ENCODE measurements around the gene CCNI2.

Gene CCNI2

GRCh38 chr5:132714456-132715307 lies 32.5 kb upstream of the CCNI2 start:
- TF ChIP-seq EZH2 (IDR thresholded peaks at IDR 0.05; ENCODE audit: borderline replicate concordance, low read length) (no peak), CTCF (IDR thresholded peaks at IDR 0.05; ENCODE audit: low read length) (peak; percentile 49; the same call in 1 of the 2 replicates)
- Histone ChIP-seq H3F3A (ENCODE audit: insufficient read depth, low read length) (no peaks in the 10 kb centered on the region), H3K4me3 (ENCODE audit: low read depth, low read length, poor library complexity, severe bottlenecking) (no peak overlapping the region), H4K20me1 (ENCODE audit: insufficient read depth, low read length) (no peaks in the 10 kb centered on the region), H3K9me2 (ENCODE audit: low read depth, low read length) (no peaks in the 10 kb centered on the region), H2AFZ (ENCODE audit: low read length) (no peak overlapping the region), H3K36me3 (ENCODE audit: insufficient read depth, low read length) (no peaks in the 10 kb centered on the region), H3K4me2 (ENCODE audit: low read length) (no peak overlapping the region), H3K27me3 (ENCODE audit: insufficient read depth, low read length) (no peaks in the 10 kb centered on the region), H3K79me2 (ENCODE audit: insufficient read depth, low read length) (no peaks in the 10 kb centered on the region), H3K9ac (ENCODE audit: low read length) (no peak overlapping the region), H3K27ac (ENCODE audit: low read depth, low read length, poor library complexity, severe bottlenecking) (no peak overlapping the region), H3K4me1 (ENCODE audit: insufficient read depth, low read length, severe bottlenecking) (no peaks in the 10 kb centered on the region), H3K9me3 (ENCODE audit: low read length) (no peaks in the 10 kb centered on the region)

GRCh38 chr5:132718544-132719312 lies 28.5 kb upstream of the CCNI2 start:
- no peak overlapping the region for H2AFZ ChIP-seq (ENCODE audit: low read length)
- no peaks in the 10 kb centered on the region for H3K27me3 ChIP-seq (ENCODE audit: insufficient read depth, low read length)
- no peaks in the 10 kb centered on the region for H3K9me3 ChIP-seq (ENCODE audit: low read length)
- H3K4me1 ChIP-seq (ENCODE audit: insufficient read depth, low read length, severe bottlenecking): no peaks in the 10 kb centered on the region
- no peaks in the 10 kb centered on the region for H3F3A ChIP-seq (ENCODE audit: insufficient read depth, low read length)
- TF ChIP-seq EZH2 (IDR thresholded peaks at IDR 0.05; ENCODE audit: borderline replicate concordance, low read length) (no peak), CTCF (IDR thresholded peaks at IDR 0.05; ENCODE audit: low read length) (no peak)
- H3K9me2 ChIP-seq (ENCODE audit: low read depth, low read length): no peaks in the 10 kb centered on the region
- no peak overlapping the region for H3K9ac ChIP-seq (ENCODE audit: low read length)
- H3K36me3 ChIP-seq (ENCODE audit: insufficient read depth, low read length): no peaks in the 10 kb centered on the region
- H3K4me2 ChIP-seq (ENCODE audit: low read length): no peak overlapping the region
- H3K4me3 ChIP-seq (ENCODE audit: low read depth, low read length, poor library complexity, severe bottlenecking): no peak overlapping the region
- no peaks in the 10 kb centered on the region for H3K79me2 ChIP-seq (ENCODE audit: insufficient read depth, low read length)
- H3K27ac ChIP-seq (ENCODE audit: low read depth, low read length, poor library complexity, severe bottlenecking): no peak overlapping the region
- H4K20me1 ChIP-seq (ENCODE audit: insufficient read depth, low read length): no peaks in the 10 kb centered on the region

DNA sequence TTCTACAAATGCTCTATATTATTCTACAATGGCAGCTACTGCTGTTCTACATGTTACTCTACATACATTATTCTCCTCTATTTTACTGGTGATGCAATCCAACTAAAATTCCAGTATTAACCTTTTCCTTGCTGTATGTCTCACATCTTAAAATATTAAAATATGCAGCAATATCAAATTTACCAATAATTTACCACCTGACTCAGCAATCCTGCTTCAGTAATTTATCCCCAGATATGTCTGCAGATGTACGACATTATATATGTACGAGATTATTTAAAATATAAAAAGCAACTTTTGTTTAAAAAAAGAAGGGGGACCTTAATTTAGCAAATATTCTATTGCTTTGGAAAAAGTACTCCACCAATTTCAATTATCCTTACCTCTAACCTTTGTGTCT lies 21.5 kb upstream of the CCNI2 start:
- Histone ChIP-seq H4K20me1 (ENCODE audit: insufficient read depth, low read length) (no peaks in the 10 kb centered on the region), H3K9me2 (ENCODE audit: low read depth, low read length) (no peaks in the 10 kb centered on the region), H3K4me3 (ENCODE audit: low read depth, low read length, poor library complexity, severe bottlenecking) (no peak overlapping the region), H3K9me3 (ENCODE audit: low read length) (no peaks in the 10 kb centered on the region), H3K27me3 (ENCODE audit: insufficient read depth, low read length) (no peaks in the 10 kb centered on the region), H3K27ac (ENCODE audit: low read depth, low read length, poor library complexity, severe bottlenecking) (no peak overlapping the region), H3K4me2 (ENCODE audit: low read length) (no peak overlapping the region), H3K4me1 (ENCODE audit: insufficient read depth, low read length, severe bottlenecking) (no peaks in the 10 kb centered on the region), H3F3A (ENCODE audit: insufficient read depth, low read length) (no peaks in the 10 kb centered on the region), H3K9ac (ENCODE audit: low read length) (no peak overlapping the region), H2AFZ (ENCODE audit: low read length) (no peak overlapping the region), H3K36me3 (ENCODE audit: insufficient read depth, low read length) (no peaks in the 10 kb centered on the region), H3K79me2 (ENCODE audit: insufficient read depth, low read length) (no peaks in the 10 kb centered on the region)
- TF ChIP-seq CTCF (IDR thresholded peaks at IDR 0.05; ENCODE audit: low read length): no peak
- TF ChIP-seq EZH2 (IDR thresholded peaks at IDR 0.05; ENCODE audit: borderline replicate concordance, low read length): no peak

Measured in OCI-LY1 (cell line).